ENCODE data around the gene ADGRB3. TPM values are rescaled to one million over a fixed set of nuclear protein-coding genes. Genes with fewer than 3 reads are reported as not detected.

The ADGRB3 gene
- polyA plus RNA-seq, 4 donors: 1.6 to 2.1 TPM; not detected in 2

- H3K4me1 ChIP-seq (ENCODE audit: control insufficient read depth in 3 of 3, insufficient read depth in 2 of 3, low read depth in 1 of 3, low read length in 2 of 3): peaks cover 0 to 5% (median 2%) of the 10 kb centered on the region in 3 donors
- FAIRE-seq (no peak), DNase-seq (peak in 1 of 2 donors; percentile 13)
- peak overlapping the region in 2 of 3 donors; percentile 52 to 73 for H3K4me3 ChIP-seq (ENCODE audit: low read depth in 1 of 3, low read length in 3 of 3)
- no peaks in the 10 kb centered on the region for H3K9me3 ChIP-seq (ENCODE audit: control insufficient read depth in 2 of 2, insufficient read depth in 1 of 2, low read depth in 1 of 2, low read length in 1 of 2)
- peaks cover 0 to 41% (median 4%) of the 10 kb centered on the region in 3 donors for H3K27me3 ChIP-seq (ENCODE audit: control insufficient read depth in 3 of 3, insufficient read depth in 3 of 3, low read length in 3 of 3)
- H3K36me3 ChIP-seq (ENCODE audit: control insufficient read depth in 3 of 3, insufficient read depth in 2 of 3, low read depth in 1 of 3, low read length in 3 of 3): no peaks in the 10 kb centered on the region
- 2 to 3% (median 3%) methylated on average over 22 to 23 of the region's 23 CpGs for WGBS, 3 donors
- H3K27ac ChIP-seq (ENCODE audit: low read depth in 1 of 3, low read length in 2 of 3): peak overlapping the region in 2 of 3 donors; percentile 59 to 85
Observed at GRCh38 chr6:68633972-68634725, 933 bp upstream of the ADGRB3 start.

GRCh38 chr6:68635412-68635705 is 277 bp downstream of the ADGRB3 start:
- H3K27me3 ChIP-seq (ENCODE audit: control insufficient read depth in 3 of 3, insufficient read depth in 3 of 3, low read length in 3 of 3): peaks cover 0 to 52% (median 4%) of the 10 kb centered on the region in 3 donors
- 0 to 1% (median 1%) methylated on average over 11 to 15 of the region's 15 CpGs for WGBS, 3 donors
- H3K4me1 ChIP-seq (ENCODE audit: control insufficient read depth in 3 of 3, insufficient read depth in 2 of 3, low read depth in 1 of 3, low read length in 2 of 3): peaks cover 0 to 5% (median 2%) of the 10 kb centered on the region in 3 donors
- peak overlapping the region in 2 of 3 donors; percentile 18 to 76 for H3K27ac ChIP-seq (ENCODE audit: low read depth in 1 of 3, low read length in 2 of 3)
- FAIRE-seq (no peak), DNase-seq (no peak)
- H3K4me3 ChIP-seq (ENCODE audit: low read depth in 1 of 3, low read length in 3 of 3): peak overlapping the region; percentile 25 to 70 (median 52)
- H3K9me3 ChIP-seq (ENCODE audit: control insufficient read depth in 2 of 2, insufficient read depth in 1 of 2, low read depth in 1 of 2, low read length in 1 of 2): no peaks in the 10 kb centered on the region
- H3K36me3 ChIP-seq (ENCODE audit: control insufficient read depth in 3 of 3, insufficient read depth in 2 of 3, low read depth in 1 of 3, low read length in 3 of 3): no peaks in the 10 kb centered on the region

- H3K27ac ChIP-seq (ENCODE audit: low read depth in 1 of 3, low read length in 2 of 3): peak overlapping the region in 2 of 3 donors; percentile 18 to 76
- H3K36me3 ChIP-seq (ENCODE audit: control insufficient read depth in 3 of 3, insufficient read depth in 2 of 3, low read depth in 1 of 3, low read length in 3 of 3): no peaks in the 10 kb centered on the region
- peaks cover 0 to 5% (median 2%) of the 10 kb centered on the region in 3 donors for H3K4me1 ChIP-seq (ENCODE audit: control insufficient read depth in 3 of 3, insufficient read depth in 2 of 3, low read depth in 1 of 3, low read length in 2 of 3)
- FAIRE-seq: no peak
- no peaks in the 10 kb centered on the region for H3K9me3 ChIP-seq (ENCODE audit: control insufficient read depth in 2 of 2, insufficient read depth in 1 of 2, low read depth in 1 of 2, low read length in 1 of 2)
- WGBS, 3 donors: 2 to 4% (median 3%) methylated on average over 24 of the region's 24 CpGs
- H3K4me3 ChIP-seq (ENCODE audit: low read depth in 1 of 3, low read length in 3 of 3): peak overlapping the region in 2 of 3 donors; percentile 52 to 70
- H3K27me3 ChIP-seq (ENCODE audit: control insufficient read depth in 3 of 3, insufficient read depth in 3 of 3, low read length in 3 of 3): peaks cover 0 to 52% (median 4%) of the 10 kb centered on the region in 3 donors
- DNase-seq: peak in 1 of 2 donors; percentile 37
Observed at GRCh38 chr6:68635706-68636513, 828 bp downstream of the ADGRB3 start.

GRCh38 chr6:68636666-68637065 is 1.6 kb downstream of the ADGRB3 start:
- Histone ChIP-seq H3K27me3 (ENCODE audit: control insufficient read depth in 3 of 3, insufficient read depth in 3 of 3, low read length in 3 of 3) (peaks cover 0 to 52% (median 4%) of the 10 kb centered on the region in 3 donors), H3K4me3 (ENCODE audit: low read depth in 1 of 3, low read length in 3 of 3) (peak overlapping the region in 1 of 3 donors; percentile 70), H3K27ac (ENCODE audit: low read depth in 1 of 3, low read length in 2 of 3) (no peak overlapping the region), H3K36me3 (ENCODE audit: control insufficient read depth in 3 of 3, insufficient read depth in 2 of 3, low read depth in 1 of 3, low read length in 3 of 3) (no peaks in the 10 kb centered on the region), H3K9me3 (ENCODE audit: control insufficient read depth in 2 of 2, insufficient read depth in 1 of 2, low read depth in 1 of 2, low read length in 1 of 2) (no peaks in the 10 kb centered on the region), H3K4me1 (ENCODE audit: control insufficient read depth in 3 of 3, insufficient read depth in 2 of 3, low read depth in 1 of 3, low read length in 2 of 3) (peaks cover 0 to 5% (median 2%) of the 10 kb centered on the region in 3 donors)
- no peak for FAIRE-seq
- no peak for DNase-seq
- WGBS, 3 donors: 42 to 43% (median 42%) methylated on average over 5 of the region's 5 CpGs

- H3K36me3 ChIP-seq (ENCODE audit: control insufficient read depth in 3 of 3, insufficient read depth in 2 of 3, low read depth in 1 of 3, low read length in 3 of 3): no peaks in the 10 kb centered on the region
- no peak for FAIRE-seq
- H3K9me3 ChIP-seq (ENCODE audit: control insufficient read depth in 2 of 2, insufficient read depth in 1 of 2, low read depth in 1 of 2, low read length in 1 of 2): no peaks in the 10 kb centered on the region
- no peak overlapping the region for H3K27ac ChIP-seq (ENCODE audit: low read depth in 1 of 3, low read length in 2 of 3)
- H3K4me1 ChIP-seq (ENCODE audit: control insufficient read depth in 3 of 3, insufficient read depth in 2 of 3, low read depth in 1 of 3, low read length in 2 of 3): peaks cover 0 to 5% (median 2%) of the 10 kb centered on the region in 3 donors
- no peak for DNase-seq
- H3K4me3 ChIP-seq (ENCODE audit: low read depth in 1 of 3, low read length in 3 of 3): peak overlapping the region in 1 of 3 donors; percentile 70
- peaks cover 0 to 52% (median 4%) of the 10 kb centered on the region in 3 donors for H3K27me3 ChIP-seq (ENCODE audit: control insufficient read depth in 3 of 3, insufficient read depth in 3 of 3, low read length in 3 of 3)
- WGBS, 3 donors: 42 to 60% (median 50%) methylated on average over 2 of the region's 2 CpGs
Observed at GRCh38 chr6:68637071-68637470, 2.0 kb downstream of the ADGRB3 start.

- Histone ChIP-seq H3K27me3 (ENCODE audit: control insufficient read depth in 3 of 3, insufficient read depth in 3 of 3, low read length in 3 of 3) (peaks cover 0 to 49% (median 4%) of the 10 kb centered on the region in 3 donors), H3K9me3 (ENCODE audit: control insufficient read depth in 2 of 2, insufficient read depth in 1 of 2, low read depth in 1 of 2, low read length in 1 of 2) (no peaks in the 10 kb centered on the region), H3K27ac (ENCODE audit: low read depth in 1 of 3, low read length in 2 of 3) (no peak overlapping the region), H3K4me3 (ENCODE audit: low read depth in 1 of 3, low read length in 3 of 3) (no peak overlapping the region), H3K4me1 (ENCODE audit: control insufficient read depth in 3 of 3, insufficient read depth in 2 of 3, low read depth in 1 of 3, low read length in 2 of 3) (peaks cover 0 to 5% (median 2%) of the 10 kb centered on the region in 3 donors), H3K36me3 (ENCODE audit: control insufficient read depth in 3 of 3, insufficient read depth in 2 of 3, low read depth in 1 of 3, low read length in 3 of 3) (no peaks in the 10 kb centered on the region)
- 0 to 2% (median 0%) methylated on average over 1 of the region's 1 CpG for WGBS, 3 donors
- DNase-seq (no peak), FAIRE-seq (no peak)
Observed at GRCh38 chr6:68637782-68638181, 2.7 kb downstream of the ADGRB3 start.

GRCh38 chr6:68638230-68638900 is 3.3 kb downstream of the ADGRB3 start:
- DNase-seq: peak in 1 of 2 donors; percentile 50
- peaks cover 0 to 5% (median 2%) of the 10 kb centered on the region in 3 donors for H3K4me1 ChIP-seq (ENCODE audit: control insufficient read depth in 3 of 3, insufficient read depth in 2 of 3, low read depth in 1 of 3, low read length in 2 of 3)
- no peaks in the 10 kb centered on the region for H3K9me3 ChIP-seq (ENCODE audit: control insufficient read depth in 2 of 2, insufficient read depth in 1 of 2, low read depth in 1 of 2, low read length in 1 of 2)
- FAIRE-seq: no peak
- H3K4me3 ChIP-seq (ENCODE audit: low read depth in 1 of 3, low read length in 3 of 3): no peak overlapping the region
- no peaks in the 10 kb centered on the region for H3K36me3 ChIP-seq (ENCODE audit: control insufficient read depth in 3 of 3, insufficient read depth in 2 of 3, low read depth in 1 of 3, low read length in 3 of 3)
- WGBS, 3 donors: 25 to 28% (median 27%) methylated on average over 11 of the region's 11 CpGs
- H3K27me3 ChIP-seq (ENCODE audit: control insufficient read depth in 3 of 3, insufficient read depth in 3 of 3, low read length in 3 of 3): peaks cover 0 to 46% (median 4%) of the 10 kb centered on the region in 3 donors
- H3K27ac ChIP-seq (ENCODE audit: low read depth in 1 of 3, low read length in 2 of 3): no peak overlapping the region

- Histone ChIP-seq H3K27ac (ENCODE audit: low read depth in 1 of 3, low read length in 2 of 3) (no peak overlapping the region), H3K4me1 (ENCODE audit: control insufficient read depth in 3 of 3, insufficient read depth in 2 of 3, low read depth in 1 of 3, low read length in 2 of 3) (peaks cover 0 to 5% (median 2%) of the 10 kb centered on the region in 3 donors), H3K27me3 (ENCODE audit: control insufficient read depth in 3 of 3, insufficient read depth in 3 of 3, low read length in 3 of 3) (peaks cover 0 to 38% (median 4%) of the 10 kb centered on the region in 3 donors), H3K36me3 (ENCODE audit: control insufficient read depth in 3 of 3, insufficient read depth in 2 of 3, low read depth in 1 of 3, low read length in 3 of 3) (no peaks in the 10 kb centered on the region), H3K4me3 (ENCODE audit: low read depth in 1 of 3, low read length in 3 of 3) (no peak overlapping the region), H3K9me3 (ENCODE audit: control insufficient read depth in 2 of 2, insufficient read depth in 1 of 2, low read depth in 1 of 2, low read length in 1 of 2) (no peaks in the 10 kb centered on the region)
- FAIRE-seq: no peak
- 49 to 60% (median 57%) methylated on average over 7 of the region's 7 CpGs for WGBS, 3 donors
- DNase-seq: no peak
Observed at GRCh38 chr6:68639211-68639610, 4.1 kb downstream of the ADGRB3 start.

Data from small intestine (tissue), 7 donors.